ENCODE results near the gene SPNS2.

DNA sequence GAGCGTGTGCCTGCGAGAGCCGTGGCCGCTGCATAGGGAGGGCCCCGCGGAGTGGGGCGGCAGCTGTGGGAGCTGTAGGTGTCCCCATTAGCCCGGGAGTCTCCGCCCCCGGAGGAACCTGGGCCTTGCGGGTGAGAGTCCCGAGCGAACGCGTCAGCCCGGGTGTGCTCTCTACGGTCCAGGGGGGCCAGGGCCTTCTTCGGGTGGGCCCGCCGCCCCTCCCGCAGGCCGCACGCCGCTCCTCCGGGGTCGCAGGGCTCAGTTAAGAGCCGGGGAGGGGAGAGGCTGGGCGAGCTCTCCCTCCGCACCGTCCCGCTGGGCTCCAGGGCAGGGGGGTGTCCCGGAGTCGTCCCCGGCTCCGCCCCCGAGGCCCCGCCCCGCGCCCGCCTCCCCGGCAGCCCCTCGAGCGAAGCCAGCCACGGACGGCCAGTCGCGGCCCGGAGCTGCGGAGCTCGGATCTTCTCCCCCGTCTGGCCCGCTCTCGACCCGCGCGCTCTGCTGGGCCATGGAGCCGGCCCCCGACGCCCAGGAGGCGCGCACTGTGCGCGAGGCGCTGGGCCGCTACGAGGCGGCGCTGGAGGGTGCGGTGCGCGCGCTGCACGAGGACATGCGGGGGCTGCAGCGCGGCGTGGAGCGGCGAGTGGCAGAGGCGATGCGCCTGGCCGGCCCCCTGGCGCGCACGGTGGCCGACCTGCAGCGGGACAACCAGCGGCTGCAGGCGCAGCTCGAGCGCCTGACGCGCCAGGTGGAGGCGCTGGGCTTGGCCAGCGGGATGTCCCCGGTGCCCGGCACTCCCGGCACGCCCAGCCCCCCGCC is 85.6 kb downstream of the SPNS2 start, which contains the start of gene SMTNL2:
- TF ChIP-seq, protein P1, sequence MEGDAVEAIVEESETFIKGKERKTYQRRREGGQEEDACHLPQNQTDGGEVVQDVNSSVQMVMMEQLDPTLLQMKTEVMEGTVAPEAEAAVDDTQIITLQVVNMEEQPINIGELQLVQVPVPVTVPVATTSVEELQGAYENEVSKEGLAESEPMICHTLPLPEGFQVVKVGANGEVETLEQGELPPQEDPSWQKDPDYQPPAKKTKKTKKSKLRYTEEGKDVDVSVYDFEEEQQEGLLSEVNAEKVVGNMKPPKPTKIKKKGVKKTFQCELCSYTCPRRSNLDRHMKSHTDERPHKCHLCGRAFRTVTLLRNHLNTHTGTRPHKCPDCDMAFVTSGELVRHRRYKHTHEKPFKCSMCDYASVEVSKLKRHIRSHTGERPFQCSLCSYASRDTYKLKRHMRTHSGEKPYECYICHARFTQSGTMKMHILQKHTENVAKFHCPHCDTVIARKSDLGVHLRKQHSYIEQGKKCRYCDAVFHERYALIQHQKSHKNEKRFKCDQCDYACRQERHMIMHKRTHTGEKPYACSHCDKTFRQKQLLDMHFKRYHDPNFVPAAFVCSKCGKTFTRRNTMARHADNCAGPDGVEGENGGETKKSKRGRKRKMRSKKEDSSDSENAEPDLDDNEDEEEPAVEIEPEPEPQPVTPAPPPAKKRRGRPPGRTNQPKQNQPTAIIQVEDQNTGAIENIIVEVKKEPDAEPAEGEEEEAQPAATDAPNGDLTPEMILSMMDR (optimal IDR thresholded peaks at IDR 0.05 in 1 of 3, IDR thresholded peaks at IDR 0.05 in 1 of 3, conservative IDR thresholded peaks at IDR 0.05 in 1 of 3; ENCODE audit: extremely low read depth in 1 of 3, insufficient read depth in 2 of 3, low read length in 3 of 3) = no peak
- TF ChIP-seq EZH2 (IDR thresholded peaks at IDR 0.05; ENCODE audit: low read length) = peak; percentile 49
